HG03108 (cell line): ENCODE measurements around the gene GJA8.
"Not testable (repeated sequence)": the region's sequence is repeated elsewhere in the genome, so short reads cannot be mapped to it uniquely, and the experiment has no call there.

Experiments
- ATAC-seq: cut with Tn5 transposase; IDR thresholded peaks from one replicate; pipeline ENCODE4 v1.9.1; 2021; ENCODE audit warnings: moderate library complexity; ENCODE audit not compliant: unreplicated experiment

GJA8 gene

GRCh38 chr1:147902253-147902845 is at the start of gene GJA8:
TSS of gene GJA8 (plus strand) at chr1:147902795. CDS start at chr1:147907956, 5,161 bp downstream.
- ATAC-seq = no peak

DNA sequence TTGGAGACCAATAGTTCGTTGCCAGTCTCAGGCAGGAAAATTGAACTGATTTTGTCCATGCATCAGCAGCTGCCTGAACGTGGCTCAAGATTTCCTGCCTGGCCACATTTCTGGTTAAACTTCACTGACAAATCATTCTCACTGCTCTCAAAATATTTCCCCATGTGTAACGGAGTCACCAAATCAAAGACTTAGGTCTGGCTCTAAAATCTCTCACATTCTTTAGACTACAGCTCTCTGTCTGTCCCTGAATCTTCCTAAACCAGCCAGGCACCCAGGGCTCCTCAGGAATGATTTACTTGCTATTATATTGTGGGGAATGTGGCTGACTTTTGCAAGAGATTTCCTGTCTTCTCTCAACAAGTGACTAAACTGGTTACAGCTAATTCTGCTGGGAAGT is 49.2 kb upstream of the GJA8 start:
- no peak for ATAC-seq

- not testable (repeated sequence) for ATAC-seq
Observed at GRCh38 chr1:147854989-147855388, 47.6 kb upstream of the GJA8 start.

GRCh38 chr1:147855996-147856395 is 46.6 kb upstream of the GJA8 start:
- not testable (repeated sequence) for ATAC-seq

GRCh38 chr1:147867204-147867603 is 35.4 kb upstream of the GJA8 start:
- not testable (repeated sequence) for ATAC-seq

GRCh38 chr1:147878022-147878421 is 24.6 kb upstream of the GJA8 start:
- ATAC-seq = no peak

DNA sequence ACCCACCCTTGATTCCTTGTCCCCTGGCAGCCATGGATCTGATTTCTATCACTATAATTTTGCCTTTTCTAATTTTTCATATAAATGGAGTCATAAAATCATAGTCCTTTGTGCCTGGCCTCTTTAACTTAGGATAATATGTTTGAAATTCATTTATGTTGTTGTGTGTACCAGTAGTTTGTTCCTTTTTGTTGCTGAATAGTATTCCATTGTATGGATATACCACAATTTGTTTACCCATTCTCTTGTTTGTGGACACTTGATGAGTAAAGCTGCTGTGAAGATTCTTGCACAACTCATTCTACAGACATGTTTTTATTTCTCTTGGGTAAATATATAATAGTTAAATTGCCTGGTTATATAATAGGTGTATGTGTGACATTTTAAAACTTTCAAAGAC is 22.7 kb upstream of the GJA8 start:
- no peak for ATAC-seq

- ATAC-seq = no peak
Observed at GRCh38 chr1:147882535-147882934, 20.1 kb upstream of the GJA8 start.

- ATAC-seq = no peak
Observed at GRCh38 chr1:147890177-147890790, 12.3 kb upstream of the GJA8 start.

DNA sequence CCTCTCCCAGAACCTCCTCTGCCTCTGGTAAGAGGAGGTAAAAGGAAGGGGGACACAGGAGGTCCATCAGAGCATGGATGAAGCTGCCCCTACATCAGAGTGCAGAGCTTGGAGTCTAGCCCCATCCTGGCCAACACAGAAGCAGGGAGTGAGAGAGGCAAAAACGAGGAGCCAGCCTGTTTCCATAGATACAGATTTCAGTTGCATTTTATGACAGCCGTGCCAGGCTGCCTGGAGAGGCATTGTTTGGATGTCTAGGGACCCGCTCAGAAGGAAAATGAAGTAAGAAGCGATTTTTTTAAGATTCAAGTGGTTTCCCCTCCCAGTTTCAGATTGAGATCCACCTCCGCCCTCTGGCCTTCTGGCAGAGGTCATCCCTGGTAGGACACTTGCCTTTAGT is 11.5 kb upstream of the GJA8 start:
- no peak for ATAC-seq

DNA sequence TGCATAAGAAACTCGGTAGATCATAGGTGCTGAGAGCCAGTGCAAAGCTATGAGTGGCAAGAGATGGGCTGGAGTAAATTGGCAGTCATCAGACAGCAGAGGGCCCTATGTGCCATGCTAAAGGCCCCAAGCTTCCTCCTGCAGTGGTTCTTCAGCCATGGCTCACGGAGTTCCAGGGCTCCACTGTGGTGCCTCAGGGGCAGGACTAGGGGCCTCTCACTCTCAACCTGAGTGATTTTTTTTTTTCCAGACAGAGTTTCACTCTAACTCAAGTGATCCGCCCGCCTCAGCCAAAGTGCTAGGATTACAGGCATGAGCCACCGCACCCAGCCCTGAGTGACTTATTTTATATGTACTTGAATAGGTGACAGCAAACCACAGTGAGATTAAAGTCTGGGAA is 10.4 kb upstream of the GJA8 start:
- no peak for ATAC-seq

GRCh38 chr1:147892731-147893214 is 9.8 kb upstream of the GJA8 start:
- ATAC-seq = no peak

DNA sequence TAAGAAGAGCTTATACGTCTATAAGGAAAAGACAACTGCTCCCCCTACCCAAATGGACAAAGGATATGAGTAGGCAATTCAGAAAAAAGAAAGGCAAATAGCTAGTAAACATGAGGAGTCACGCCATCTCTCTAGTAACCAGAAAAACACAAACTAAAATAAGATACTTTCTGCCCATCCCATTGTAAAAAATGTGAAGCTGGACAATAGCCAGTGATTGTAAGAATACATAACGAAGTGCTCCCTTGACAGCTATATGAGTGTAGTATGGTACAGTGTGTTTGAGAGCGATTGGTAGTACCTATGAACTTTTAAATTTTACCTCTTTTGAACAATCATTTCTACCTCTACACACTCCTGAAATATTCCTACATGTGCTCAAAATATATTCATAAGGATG is 7.5 kb upstream of the GJA8 start:
- ATAC-seq = no peak

GRCh38 chr1:147897029-147897752 is 5.4 kb upstream of the GJA8 start:
- ATAC-seq = no peak

DNA sequence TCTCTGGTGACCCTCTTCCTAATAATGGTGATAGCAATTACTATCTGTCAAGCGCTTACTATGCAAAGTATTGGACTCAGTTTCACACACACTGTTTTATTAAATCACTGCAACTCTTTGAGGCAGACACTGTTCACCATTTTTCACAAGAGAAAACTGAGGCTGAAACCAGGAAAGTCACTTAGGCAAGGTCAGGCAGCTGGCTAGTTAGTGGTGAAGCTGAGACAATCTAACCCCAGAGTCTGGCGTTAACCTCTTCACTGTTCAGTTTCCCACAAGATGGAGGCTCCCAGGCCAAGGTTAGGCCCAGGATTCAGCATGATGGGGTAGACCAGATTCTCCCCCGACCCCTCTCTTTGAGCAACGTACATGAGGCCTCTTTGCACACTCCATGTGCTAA is 4.8 kb upstream of the GJA8 start:
- no peak for ATAC-seq

DNA sequence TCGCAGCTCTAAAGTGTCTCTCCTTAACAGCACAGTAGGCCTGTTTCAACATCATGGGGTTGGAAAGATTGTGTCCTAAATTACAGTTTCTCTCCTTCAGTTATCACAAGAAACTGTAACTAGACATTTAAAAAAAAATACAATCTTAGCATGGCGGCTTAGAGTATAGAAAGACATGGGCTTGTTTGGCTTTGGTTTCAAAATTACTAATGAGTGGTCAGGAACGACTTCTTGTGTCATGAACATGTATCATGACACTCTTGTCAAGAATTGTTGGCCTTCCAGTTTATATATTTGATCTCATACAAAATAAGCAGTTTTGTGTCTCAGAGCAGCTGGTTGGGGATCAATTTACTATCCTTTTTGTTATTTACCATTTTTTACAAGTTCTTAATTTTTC is 2.1 kb downstream of the GJA8 start:
- no peak for ATAC-seq

- ATAC-seq = no peak
Observed at GRCh38 chr1:147907786-147908509, 5.4 kb downstream of the GJA8 start.

DNA sequence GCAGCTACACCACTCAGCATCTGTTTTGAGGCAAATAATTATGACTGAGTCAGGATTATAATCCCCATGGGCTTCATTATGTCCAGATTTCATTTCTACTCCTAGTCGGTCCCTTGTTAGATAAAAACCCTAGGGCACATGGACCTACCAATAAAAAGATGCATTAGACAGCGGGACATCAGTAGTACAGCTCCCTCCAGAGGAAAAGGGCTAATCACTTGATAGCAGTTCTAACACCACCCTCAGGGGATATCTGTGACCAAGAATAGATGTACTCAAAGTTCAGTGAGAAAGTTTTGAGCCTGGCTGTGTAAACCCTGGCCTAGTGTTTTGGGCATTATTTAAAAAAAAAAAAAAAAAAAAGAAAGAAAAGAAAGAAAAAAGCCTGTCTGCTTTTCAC is 10.0 kb downstream of the GJA8 start:
- no peak for ATAC-seq

DNA sequence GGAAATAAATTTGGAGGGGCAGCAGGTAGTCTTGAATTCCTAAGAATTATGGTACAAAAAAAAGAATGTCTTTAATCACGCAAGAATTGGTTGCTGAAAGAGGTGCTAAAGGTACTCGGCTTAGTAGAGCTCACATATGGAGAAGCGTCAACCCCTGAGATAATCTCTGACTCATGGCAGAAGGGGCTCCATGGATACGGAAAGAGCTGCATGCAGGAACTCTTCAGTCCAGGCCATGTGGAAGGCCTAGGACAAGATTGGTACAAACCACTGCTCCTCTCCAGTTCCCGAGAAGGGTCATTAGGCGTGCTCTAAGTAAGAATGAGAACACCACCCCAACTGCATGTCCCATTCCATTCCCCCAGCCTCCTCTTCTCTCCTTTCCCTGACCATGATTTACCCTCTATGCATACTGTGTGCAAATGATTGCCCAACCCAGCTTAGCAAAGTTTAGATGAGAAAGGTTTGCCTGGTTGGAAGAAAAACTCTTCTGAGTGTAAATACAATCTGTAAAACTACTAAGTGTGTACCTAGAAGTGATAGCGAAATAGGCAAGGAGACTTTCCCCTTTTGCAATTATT is 10.9 kb downstream of the GJA8 start:
- no peak for ATAC-seq

DNA sequence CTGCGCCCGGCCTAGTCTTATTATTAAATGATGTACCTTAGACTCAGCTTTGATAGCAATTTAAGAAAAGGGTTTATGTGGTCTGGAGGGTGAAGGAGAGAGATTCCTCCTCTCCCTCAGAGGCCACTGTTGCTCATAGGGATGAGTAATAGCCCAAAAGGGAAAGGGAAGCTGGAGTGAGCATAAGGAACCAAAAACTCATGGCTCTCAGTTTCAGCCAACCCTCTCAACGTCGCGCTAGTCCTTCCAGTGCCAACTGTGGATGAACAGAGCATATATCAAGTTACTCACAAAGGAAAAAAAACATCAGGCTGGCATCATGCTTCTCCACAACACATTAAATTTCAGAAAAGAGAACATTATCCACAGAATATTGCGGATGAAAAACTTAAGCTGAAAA is 17.3 kb downstream of the GJA8 start:
- no peak for ATAC-seq

DNA sequence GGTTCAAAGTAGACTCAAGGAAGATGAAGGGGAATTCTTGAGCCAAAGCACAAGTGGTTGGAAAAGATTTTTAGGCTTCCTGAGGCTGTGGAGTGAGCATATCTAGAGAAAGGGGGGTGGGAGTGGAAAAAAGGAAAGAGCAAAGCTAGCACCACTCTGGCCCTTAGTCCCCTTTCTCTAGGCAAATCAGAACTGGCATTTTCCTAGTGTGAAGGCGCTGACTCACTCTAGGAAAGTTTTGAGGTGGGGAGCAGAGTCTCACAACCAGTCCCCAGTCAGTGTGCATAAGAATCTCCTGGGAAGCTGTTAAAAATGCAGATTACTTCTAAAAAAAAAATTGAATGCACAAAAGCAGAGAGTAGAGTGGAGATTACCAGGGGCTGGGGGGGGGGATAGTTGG is 22.2 kb downstream of the GJA8 start:
- no peak for ATAC-seq
